Measurements from ENCODE around the gene MTMR10. TPM values are rescaled to one million over a fixed set of nuclear protein-coding genes. Genes with fewer than 3 reads are reported as not detected.

Gene MTMR10
- polyA plus RNA-seq, 1 donor, result 20.8 TPM

DNA sequence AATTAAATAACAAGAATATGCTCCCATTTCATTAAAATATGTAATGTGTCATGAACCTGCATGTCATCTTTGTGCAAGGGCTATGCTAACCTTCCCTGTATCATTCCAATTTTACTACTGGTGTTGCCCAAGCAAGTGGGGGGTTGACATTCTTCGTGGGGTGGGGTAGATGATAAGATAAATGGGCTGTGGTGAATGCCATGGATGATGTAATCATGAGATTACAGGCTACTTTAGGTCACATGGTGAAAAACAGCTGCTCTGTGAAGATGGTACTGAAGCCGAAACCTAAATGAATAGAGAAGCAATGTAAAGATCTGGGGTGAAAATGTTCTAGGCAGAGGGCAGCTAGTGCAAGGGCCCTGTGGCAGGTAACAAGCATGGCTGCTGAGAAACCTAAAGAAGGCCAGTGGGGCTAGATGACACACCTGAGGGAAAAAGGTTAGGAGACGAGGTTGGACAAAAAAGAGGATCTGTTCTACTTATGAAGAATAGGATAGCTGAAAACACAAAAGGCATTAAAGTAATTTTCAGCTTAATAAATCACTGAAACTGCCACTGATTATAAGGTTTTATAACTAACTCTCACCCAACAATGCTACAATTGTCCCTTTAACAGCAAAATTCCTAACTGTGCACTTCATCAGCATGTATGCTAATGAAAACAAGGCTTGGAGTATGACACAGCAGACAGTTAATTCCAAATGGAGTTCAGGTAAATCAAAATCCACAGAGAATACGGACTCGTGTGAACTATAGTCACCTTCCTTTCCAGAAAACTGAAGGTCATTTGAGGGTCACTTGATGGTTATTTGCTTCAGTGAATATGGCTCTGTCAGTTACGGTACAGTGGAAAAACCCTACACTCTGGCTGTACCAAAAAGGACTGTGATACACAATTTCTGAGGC is 35.0 kb downstream of the MTMR10 start:
- DNase-seq, result no peak

DNA sequence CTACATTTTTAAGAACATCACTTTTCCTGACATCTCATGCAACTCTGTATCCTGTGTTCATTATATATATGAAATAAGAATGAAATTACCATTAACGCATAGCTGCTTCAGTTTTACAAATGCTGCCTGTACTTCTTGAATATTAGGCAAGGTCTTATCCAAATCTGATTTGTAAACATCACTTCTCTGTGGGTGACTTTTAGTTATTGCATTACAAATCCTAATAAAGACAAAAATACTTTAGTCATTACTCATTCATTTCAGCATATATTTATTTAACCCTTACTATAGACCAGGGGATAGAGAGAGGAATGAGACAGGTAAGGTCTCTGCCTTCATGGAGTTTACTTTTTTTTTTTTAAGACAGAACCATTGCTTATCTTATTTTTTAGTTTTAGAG is 36.8 kb downstream of the MTMR10 start:
- DNase-seq, result no peak

GRCh38 chr15:30953731-30954378 is 37.6 kb downstream of the MTMR10 start:
- no peak for DNase-seq

DNA sequence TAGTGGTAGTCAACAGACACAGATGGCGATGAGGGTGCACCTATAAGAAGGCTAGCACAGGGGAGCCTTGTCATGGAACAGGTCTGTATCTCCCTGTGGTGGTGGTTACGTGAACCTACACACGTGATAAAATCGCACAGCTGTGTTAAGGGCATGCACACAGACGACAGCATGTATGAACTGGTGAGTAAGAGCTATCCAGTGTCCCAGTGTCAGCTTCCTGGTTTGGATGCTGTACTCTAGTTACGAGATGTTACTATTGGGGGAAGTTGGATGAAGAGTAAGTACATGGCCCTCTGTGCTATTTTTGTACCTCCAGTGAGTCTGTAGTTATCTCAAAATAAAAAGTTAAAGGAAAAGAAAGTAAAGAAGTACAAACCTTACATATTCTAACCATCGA is 38.2 kb downstream of the MTMR10 start:
- DNase-seq, result no peak

- DNase-seq, result no peak
Observed at GRCh38 chr15:30943654-30944335, 47.6 kb downstream of the MTMR10 start.

- no peak for DNase-seq
Observed at GRCh38 chr15:30941520-30941919, 49.9 kb downstream of the MTMR10 start.

GRCh38 chr15:30940359-30940758 is 51.1 kb downstream of the MTMR10 start:
- no peak for DNase-seq

DNA sequence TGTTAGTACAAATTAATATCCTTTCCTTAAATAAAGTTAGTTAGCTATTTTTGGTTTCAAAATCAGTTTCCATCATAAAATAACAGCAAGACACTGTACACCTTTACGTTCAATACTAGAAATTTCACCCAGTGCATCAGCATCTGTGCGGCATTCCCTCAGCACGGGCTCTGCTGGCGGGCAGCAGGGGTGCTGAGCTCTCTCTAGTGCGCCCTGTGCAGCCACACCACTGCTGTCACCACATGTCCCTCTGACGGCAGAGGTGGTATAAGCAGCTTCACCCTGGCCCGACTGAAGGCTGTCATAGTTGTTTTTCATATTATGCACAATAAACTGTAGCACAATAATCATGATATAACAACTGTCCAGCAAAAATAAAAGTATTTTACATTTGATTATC is 52.3 kb downstream of the MTMR10 start:
- no peak for DNase-seq

DNA sequence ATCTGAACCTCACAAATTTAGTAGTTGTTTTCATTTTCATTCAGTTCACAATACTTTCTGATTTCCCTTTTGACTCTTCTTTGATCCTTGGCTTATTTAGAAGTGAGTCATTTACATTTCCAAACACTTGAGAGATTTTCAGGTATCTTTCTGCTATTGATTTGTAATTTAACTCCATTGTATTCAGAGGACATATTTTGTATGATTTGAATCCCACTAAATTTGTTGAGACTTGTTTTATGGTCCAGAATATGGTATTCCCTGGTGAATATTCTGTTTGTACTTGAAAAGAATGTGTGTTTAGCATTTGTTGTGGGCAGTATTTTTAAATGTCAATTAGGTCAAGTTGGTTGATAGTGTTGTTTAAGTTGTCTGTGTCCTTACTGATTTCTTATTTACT is 58.1 kb downstream of the MTMR10 start:
- no peak for DNase-seq

DNA sequence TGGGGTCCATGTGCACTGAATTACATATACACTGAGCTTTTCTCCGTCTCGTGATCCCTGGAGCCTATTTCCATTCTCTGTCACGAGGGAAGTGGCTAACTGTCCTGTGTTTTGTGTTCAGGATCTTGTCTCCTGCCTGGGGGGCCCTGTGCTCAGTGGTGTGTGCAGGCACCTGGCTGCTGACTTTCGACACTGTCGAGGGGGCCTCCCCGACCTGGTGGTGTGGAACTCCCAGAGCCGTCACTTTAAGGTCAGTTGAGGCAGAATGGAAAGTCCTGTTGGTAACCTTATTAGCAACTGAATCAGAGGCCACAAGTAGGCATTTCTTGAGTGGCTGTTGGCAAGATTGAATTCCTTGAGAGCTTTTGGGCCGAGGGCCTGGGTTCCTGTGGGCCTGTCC is 61.0 kb downstream of the MTMR10 start:
- no peak for DNase-seq

- DNase-seq, result no peak
Observed at GRCh38 chr15:30929982-30930381, 61.4 kb downstream of the MTMR10 start.

- DNase-seq, result no peak
Observed at GRCh38 chr15:30929064-30929669, 62.3 kb downstream of the MTMR10 start.

GRCh38 chr15:30928076-30928475 is 63.4 kb downstream of the MTMR10 start:
- DNase-seq, result no peak

GRCh38 chr15:30927148-30927761 is 64.2 kb downstream of the MTMR10 start:
- no peak for DNase-seq

GRCh38 chr15:30926161-30926560 is 65.3 kb downstream of the MTMR10 start:
- DNase-seq, result no peak

DNA sequence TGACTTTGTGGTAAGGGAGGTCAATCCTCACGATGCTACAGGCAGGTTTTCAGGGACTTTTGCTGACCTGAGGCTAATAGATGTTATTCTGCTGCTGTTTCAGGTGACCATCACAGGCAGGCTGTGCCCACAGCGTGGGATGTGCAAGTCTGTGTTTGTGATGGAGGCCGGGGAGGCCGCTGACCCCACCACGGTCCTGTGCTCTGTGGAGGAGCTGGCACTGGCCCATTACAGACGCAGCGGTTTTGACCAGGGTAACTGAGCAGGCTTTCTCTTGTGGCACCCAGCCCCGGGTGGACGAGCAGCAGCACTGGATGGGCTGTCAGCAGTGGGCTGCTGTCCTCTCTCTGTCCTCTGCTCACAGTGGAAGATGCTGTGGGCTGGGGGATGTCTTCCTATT is 65.7 kb downstream of the MTMR10 start:
- no peak for DNase-seq

DNA sequence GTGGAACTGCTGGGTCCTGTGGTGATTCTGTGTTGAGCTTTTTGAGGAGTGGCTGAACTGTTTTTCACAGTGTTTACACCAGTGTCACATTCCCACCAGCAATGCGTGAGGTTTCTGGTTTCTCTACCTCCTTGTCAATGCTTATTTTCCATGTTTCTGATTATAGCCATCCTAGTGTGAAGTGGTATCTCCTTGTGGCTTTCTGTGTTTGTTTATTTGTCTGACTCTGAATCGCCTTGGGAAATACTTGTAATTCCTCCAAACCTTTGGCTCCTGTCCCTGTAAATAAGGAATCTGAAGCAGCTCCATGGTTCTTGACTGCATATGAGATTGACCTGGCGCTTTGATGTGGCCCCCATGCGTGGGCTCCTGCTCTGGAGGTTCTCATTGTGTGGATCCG is 67.1 kb downstream of the MTMR10 start:
- no peak for DNase-seq

DNA sequence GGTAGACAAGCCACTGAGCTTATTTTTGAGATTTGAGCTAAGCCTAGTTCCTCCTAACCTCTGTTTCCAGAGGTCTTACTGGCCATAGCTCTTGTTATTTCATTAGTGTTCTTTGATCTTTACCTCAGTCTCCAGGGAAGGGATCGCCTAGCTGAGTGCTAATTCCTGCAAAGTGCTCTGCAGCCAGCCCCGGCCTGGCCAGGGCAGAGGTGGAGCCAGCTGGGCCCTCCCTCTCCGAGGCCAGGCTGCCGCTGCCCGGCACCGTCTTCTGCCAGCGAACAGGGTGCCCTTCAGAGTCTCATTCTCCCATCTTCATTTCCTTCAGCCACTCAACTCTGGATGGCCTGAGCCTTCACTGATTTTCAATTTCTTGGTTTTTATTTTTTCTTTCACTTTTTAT is 68.0 kb downstream of the MTMR10 start:
- no peak for DNase-seq

DNA sequence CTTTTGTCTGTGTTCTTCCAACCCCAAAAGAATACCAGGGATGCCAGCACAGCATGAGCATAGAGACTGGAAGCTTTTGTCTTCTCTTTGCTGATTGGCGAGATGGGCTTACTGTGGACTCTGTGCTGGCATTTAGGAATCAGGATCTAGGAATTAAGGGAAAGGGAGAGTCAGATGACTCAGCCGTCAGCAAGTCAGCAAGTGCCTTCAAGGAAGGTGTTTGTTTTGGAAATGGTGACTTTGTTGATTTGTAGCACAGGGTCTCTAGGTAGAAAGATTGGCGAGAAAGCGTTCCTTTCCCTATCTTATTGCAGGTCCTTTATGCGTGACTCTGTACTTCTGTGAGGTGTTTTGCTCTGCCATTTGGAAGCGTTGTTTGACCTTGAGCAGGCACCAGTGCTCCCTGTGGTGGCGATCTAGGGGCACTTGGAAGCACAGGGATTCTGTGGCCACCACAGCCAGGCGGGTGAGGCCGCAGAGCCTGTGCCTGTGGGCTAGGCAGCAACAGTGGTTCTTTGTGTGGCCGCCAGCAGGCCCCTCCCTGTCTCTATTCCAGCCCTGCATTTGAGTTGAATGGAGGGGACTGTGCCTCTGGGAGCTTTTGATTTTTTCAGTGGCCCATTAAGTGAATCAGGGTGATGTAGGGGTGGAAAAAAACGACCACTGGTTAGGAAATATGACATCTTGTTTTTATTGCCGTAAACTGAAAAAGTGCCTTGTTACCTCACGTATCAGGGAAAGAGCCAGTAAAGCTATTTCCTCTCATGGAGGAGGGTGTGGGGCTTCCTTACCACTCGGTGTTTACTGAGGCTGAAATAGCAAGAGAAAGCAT is 68.7 kb downstream of the MTMR10 start:
- no peak for DNase-seq

DNA sequence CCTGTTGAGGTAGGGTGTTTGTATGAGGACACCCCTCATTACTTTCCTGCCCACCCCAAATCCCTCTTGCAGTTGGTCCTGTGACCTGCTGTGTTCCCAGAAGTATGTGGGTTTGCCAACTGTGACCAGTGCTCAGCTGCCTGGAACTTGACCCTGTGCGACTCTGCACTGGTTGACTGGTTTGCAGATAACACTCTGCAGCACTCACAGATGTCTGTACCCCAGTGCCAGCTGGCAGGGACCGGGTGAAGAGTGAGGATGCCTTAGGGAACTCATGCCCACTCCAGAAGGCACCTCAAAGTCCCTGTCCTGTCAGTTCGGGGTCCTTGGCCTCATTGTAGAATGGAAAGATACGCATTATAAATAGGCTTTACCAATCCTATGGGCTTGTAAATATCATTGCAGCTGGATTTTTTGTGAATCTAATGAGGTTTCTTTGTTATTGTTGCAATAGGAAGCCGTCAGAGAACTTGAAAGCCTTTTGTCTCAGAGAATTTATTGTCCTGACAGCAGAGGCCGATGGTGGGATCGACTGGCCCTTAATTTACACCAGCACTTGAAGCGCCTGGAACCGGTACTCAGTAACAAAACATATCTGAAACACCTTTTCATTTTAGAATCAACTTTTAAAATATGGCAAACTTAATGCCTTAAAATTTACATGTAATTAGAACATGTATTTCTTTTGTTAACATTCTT is 69.5 kb downstream of the MTMR10 start:
- DNase-seq, result no peak

DNA sequence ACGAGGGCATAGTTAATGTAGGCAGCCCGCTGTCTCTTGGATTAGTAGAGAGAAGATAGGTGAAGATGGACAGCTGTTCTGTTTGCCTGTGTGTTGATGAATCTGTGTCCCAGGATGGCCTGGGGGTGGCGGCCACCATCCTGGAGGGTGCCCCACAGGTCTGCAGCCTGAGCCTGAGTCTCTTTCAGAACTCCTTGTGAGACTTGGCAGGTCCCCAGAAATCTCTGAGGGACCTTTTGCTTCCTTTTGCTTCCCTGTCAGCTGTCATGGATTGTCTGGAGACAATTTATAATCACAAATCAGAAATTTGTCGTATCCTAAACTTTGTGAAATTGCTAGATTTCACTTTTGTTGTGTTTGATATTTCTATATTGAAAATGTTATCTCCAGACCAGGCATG is 70.3 kb downstream of the MTMR10 start:
- DNase-seq, result no peak

All from hindlimb muscle (tissue), 1 donor.